Endothelial cell of umbilical vein (primary cell): ENCODE data around the gene SLC25A23.

Experiments
- CTCF ChIP-seq, 2 donors: IDR thresholded peaks; 1 replicate in 1 of 2; 2 replicates in 1 of 2; pipeline ENCODE4 v1.5.1; 2011; ENCODE audit warnings: low read length in 2 of 2, mild to moderate bottlenecking in 2 of 2, moderate library complexity in 2 of 2, control low read depth in 1 of 2, inconsistent platforms in 1 of 2, low read depth in 1 of 2; ENCODE audit not compliant: insufficient read depth in 1 of 2; ENCODE audit errors: extremely low read depth in 1 of 2
- EZH2 ChIP-seq: IDR thresholded peaks from 2 replicates; pipeline ENCODE4 v1.6.1; 2012; ENCODE audit warnings: borderline replicate concordance, low read depth, mild to moderate bottlenecking, moderate library complexity, low read length, inconsistent platforms; ENCODE audit not compliant: severe bottlenecking
- GATA2 ChIP-seq: IDR thresholded peaks from 2 replicates; pipeline ENCODE4 v1.7.0; 2011; ENCODE audit warnings: low read depth, mild to moderate bottlenecking, moderate library complexity, mixed read lengths, low read length; ENCODE audit not compliant: insufficient read length, insufficient read depth
- JUN ChIP-seq: IDR thresholded peaks from 2 replicates; pipeline ENCODE4 v1.6.1; 2011; ENCODE audit warnings: borderline replicate concordance, low read depth; ENCODE audit not compliant: insufficient read length, insufficient read depth
- MAX ChIP-seq: IDR thresholded peaks from 2 replicates; pipeline ENCODE4 v1.6.1; 2011; ENCODE audit not compliant: insufficient read depth, insufficient read length
- MYC ChIP-seq: IDR thresholded peaks from one replicate; pipeline ENCODE4 v1.6.1; 2011; ENCODE audit warnings: mild to moderate bottlenecking, low read depth, low read length
- POLR2A ChIP-seq: IDR thresholded peaks from 2 replicates; pipeline ENCODE4 v1.6.1; 2012; ENCODE audit warnings: low read depth, mild to moderate bottlenecking, control low read depth, low read length
- POLR2AphosphoS5 ChIP-seq: IDR thresholded peaks from 2 replicates; pipeline ENCODE4 v1.6.1; 2012; ENCODE audit warnings: low read depth, mild to moderate bottlenecking, control low read depth, low read length, moderate library complexity; ENCODE audit not compliant: insufficient read depth

- TF ChIP-seq CTCF (IDR thresholded peaks at IDR 0.05; ENCODE audit: extremely low read depth in 1 of 2, insufficient read depth in 1 of 2, low read depth in 1 of 2, low read length in 2 of 2): no peak
- no peak for TF ChIP-seq GATA2
- no peak for TF ChIP-seq EZH2
- TF ChIP-seq MAX: no peak
- TF ChIP-seq POLR2AphosphoS5: no peak
- TF ChIP-seq POLR2A: no peak
- TF ChIP-seq JUN: no peak
- TF ChIP-seq MYC: no peak
These were observed 30.0 kb downstream of the SLC25A23 start for GRCh38 chr19:6429419-6430221.
